HepG2 (cell line): ENCODE results near the gene ASCC3. TPM values are rescaled to one million over a fixed set of nuclear protein-coding genes. Genes with fewer than 3 reads are reported as not detected.

Source experiments
- ATAC-seq: fragments of 200-7000 bp; cut with Tn5 transposase; 3 replicates; pipeline ENCODE4 v1.9.1; 2020; ENCODE audit warnings: mild to moderate bottlenecking, moderate library complexity
- BruUV-seq: library from RNA; stranded (reverse); fragments of 400-500 nt; replicated peaks from 2 replicates; lab custom pipeline; 2021; lab: Mats Ljungman, UMichigan
- CTCF ChIA-PET: fragments of 300-600 bp; formaldehyde crosslinking; extraction: SDS; loops from one replicate; lab custom pipeline; 2021; ENCODE audit warnings: low total read pairs, inconsistent platforms, low intra/inter-chr PET ratio; lab: Yijun Ruan, JAX
- POLR2A ChIA-PET: fragments of 350-600 bp; sonication (Branson Sonifier 250); formaldehyde crosslinking; loops from one replicate; lab custom pipeline; 2020; ENCODE audit warnings: antibody characterized with exemption, inconsistent platforms; lab: Yijun Ruan, JAX
- DNase-seq: peaks from one replicate; pipeline ENCODE4 v3.0.0-alpha.2; 2015; ENCODE audit warnings: low spot score
- FAIRE-seq: peaks from 3 replicates; lab custom pipeline; 2011; peaks lifted over from hg19 to GRCh38; lab: Jason Lieb, UNC
- H2AFZ ChIP-seq: one replicate; pipeline ENCODE4 v1.6.1; 2011; ENCODE audit warnings: low read length, inconsistent platforms
- H3K27ac ChIP-seq: fragments of 300-600 bp; 3 replicates; pipeline ENCODE4 v1.8.0; 2011; ENCODE audit warnings: mixed run types, mild to moderate bottlenecking, mixed read lengths, low read length, inconsistent platforms; ENCODE audit not compliant: insufficient read depth; ENCODE audit errors: extremely low read length
- H3K27me3 ChIP-seq, 2 experiments: fragments of 200-600 bp in 1 of 2; 2 replicates in 1 of 2; 3 replicates in 1 of 2; pipeline versions ENCODE4 v1.6.0 to v1.8.0; 2011; ENCODE audit warnings: low read length in 2 of 2, mild to moderate bottlenecking in 2 of 2, moderate library complexity in 2 of 2, inconsistent platforms in 1 of 2; ENCODE audit not compliant: insufficient read depth in 2 of 2, control insufficient read depth in 1 of 2
- H3K36me3 ChIP-seq, 2 experiments: fragments of 200-600 bp in 1 of 2; replicated peaks in 1 of 2; 2 replicates in 1 of 2; 3 replicates in 1 of 2; pipeline versions ENCODE4 v1.5.1 to v1.8.0; 2011; ENCODE audit warnings: low read length in 2 of 2, inconsistent platforms in 1 of 2; ENCODE audit not compliant: insufficient read depth in 2 of 2, control insufficient read depth in 1 of 2
- H3K4me1 ChIP-seq: 2 replicates; pipeline ENCODE4 v1.5.1; 2012; ENCODE audit warnings: low read length, inconsistent platforms; ENCODE audit not compliant: insufficient read depth
- H3K4me2 ChIP-seq: 2 replicates; pipeline ENCODE4 v1.6.0; 2011; ENCODE audit warnings: low read depth, low read length, inconsistent platforms
- H3K4me3 ChIP-seq, 3 experiments: fragments of 200-600 bp in 1 of 3; sonication (generic), shearing (Covaris generic) in 1 of 3; replicated peaks in 1 of 3; 2 replicates each; pipeline ENCODE4 v1.5.1; 2011 to 2016; ENCODE audit warnings: low read length in 3 of 3, inconsistent platforms in 2 of 3, low read depth in 2 of 3, mild to moderate bottlenecking in 2 of 3, control low read depth in 1 of 3, mixed read lengths in 1 of 3; ENCODE audit not compliant: insufficient read depth in 1 of 3
- H3K79me2 ChIP-seq: one replicate; pipeline ENCODE4 v1.6.1; 2011; ENCODE audit warnings: low read length, inconsistent platforms; ENCODE audit not compliant: insufficient read depth
- H3K9ac ChIP-seq: 2 replicates; pipeline ENCODE4 v1.6.0; 2011; ENCODE audit warnings: mild to moderate bottlenecking, low read depth, low read length, inconsistent platforms; ENCODE audit not compliant: insufficient read depth
- H3K9me3 ChIP-seq: 2 replicates; pipeline ENCODE4 v1.5.1; 2012; ENCODE audit warnings: mild to moderate bottlenecking, low read length
- H4K20me1 ChIP-seq: 2 replicates; pipeline ENCODE4 v1.6.0; 2011; ENCODE audit warnings: inconsistent platforms, mild to moderate bottlenecking, low read length, moderate library complexity; ENCODE audit not compliant: insufficient read depth
- AFF4 ChIP-seq: sonication (generic); formaldehyde crosslinking; IDR thresholded peaks from 2 replicates; pipeline ENCODE4 v1.4.0; 2020; ENCODE audit warnings: missing genetic modification reagents
- FOXO1 ChIP-seq: sonication (generic); formaldehyde crosslinking; IDR thresholded peaks from 2 replicates; pipeline ENCODE4 v1.4.0; 2020; ENCODE audit warnings: missing genetic modification reagents
- FOXP4 ChIP-seq: sonication (generic); formaldehyde crosslinking; IDR thresholded peaks from 2 replicates; pipeline ENCODE4 v1.4.0; 2020; ENCODE audit warnings: missing genetic modification reagents
- HMGA1 ChIP-seq: sonication (generic); formaldehyde crosslinking; conservative IDR thresholded peaks from 2 replicates; pipeline ENCODE4 v1.4.0; 2020; ENCODE audit warnings: missing genetic modification reagents
- HNF1B ChIP-seq: sonication (generic); formaldehyde crosslinking; IDR thresholded peaks from 2 replicates; pipeline ENCODE4 v1.5.1; 2020; ENCODE audit warnings: mild to moderate bottlenecking, moderate library complexity, missing genetic modification reagents
- HOXA9 ChIP-seq: sonication (generic); formaldehyde crosslinking; IDR thresholded peaks from 2 replicates; pipeline ENCODE4 v1.8.1; 2022; ENCODE audit warnings: missing genetic modification reagents, mild to moderate bottlenecking, moderate library complexity, borderline replicate concordance
- ISX ChIP-seq: sonication (generic); formaldehyde crosslinking; conservative IDR thresholded peaks from 2 replicates; pipeline ENCODE4 v1.5.0; 2020; ENCODE audit warnings: missing genetic modification reagents
- KAT7 ChIP-seq: IDR thresholded peaks from 2 replicates; pipeline ENCODE4 v1.6.1; 2018; ENCODE audit warnings: borderline replicate concordance, missing compliant biosample characterization
- NR2F2 ChIP-seq: IDR thresholded peaks from 2 replicates; pipeline ENCODE4 v1.6.1; 2012; ENCODE audit warnings: low read depth, inconsistent platforms, borderline replicate concordance
- POGZ ChIP-seq: sonication (generic); formaldehyde crosslinking; IDR thresholded peaks from 2 replicates; pipeline ENCODE4 v1.4.0; 2020; ENCODE audit warnings: mild to moderate bottlenecking, missing genetic modification reagents
- ZFY ChIP-seq: sonication (generic); formaldehyde crosslinking; IDR thresholded peaks from 2 replicates; pipeline ENCODE4 v1.4.0; 2020; ENCODE audit warnings: missing genetic modification reagents
- ZNF207 ChIP-seq: fragments of 450-650 bp; IDR thresholded peaks from 2 replicates; pipeline ENCODE4 v1.6.1; 2016; ENCODE audit warnings: antibody characterized with exemption, borderline replicate concordance
- ZNF510 ChIP-seq: sonication (generic); formaldehyde crosslinking; IDR thresholded peaks from 2 replicates; pipeline ENCODE4 v1.4.0; 2020; ENCODE audit warnings: low read depth, mild to moderate bottlenecking, missing genetic modification reagents
- ZNF549 ChIP-seq: sonication (generic); formaldehyde crosslinking; IDR thresholded peaks from 2 replicates; pipeline ENCODE4 v1.5.0; 2020; ENCODE audit warnings: missing genetic modification reagents
- ZNF569 ChIP-seq: sonication (generic); formaldehyde crosslinking; IDR thresholded peaks from 2 replicates; pipeline ENCODE4 v1.5.0; 2020; ENCODE audit warnings: mild to moderate bottlenecking, missing genetic modification reagents, moderate library complexity, borderline replicate concordance
- ZNF792 ChIP-seq: IDR thresholded peaks from 2 replicates; pipeline ENCODE4 v1.6.1; 2016
- ZNF839 ChIP-seq: sonication (generic); formaldehyde crosslinking; IDR thresholded peaks from 2 replicates; pipeline ENCODE4 v1.4.0; 2020; ENCODE audit warnings: missing genetic modification reagents, mild to moderate bottlenecking, borderline replicate concordance
- WGBS: methylation state at CpG from one replicate; pipeline ENCODE4 v1.1.6; 2017; ENCODE audit warnings: low lambda C conversion rate; 5-methylcytosine and 5-hydroxymethylcytosine counted together
- in situ Hi-C: cut with HindIII; loops from 2 replicates; pipeline ENCODE4 v1.10.0; 2017; ENCODE audit warnings: low pct_unique_long_range_greater_than_20kb; ENCODE audit not compliant: extremely low pct_ligation_motif_present
- intact Hi-C: fragments of 100-400 bp; cut with micrococcal nuclease; formaldehyde crosslinking; loops from one replicate; pipeline ENCODE4 v1.10.0; 2022; ENCODE audit not compliant: unreplicated experiment
- polyA plus RNA-seq, 8 experiments: library from polyadenylated mRNA; depleted of rRNA in 3 of 8; stranded (reverse) in 7 of 8; unstranded in 1 of 8; fragments of >200 nt; fragmentation: Illumina TruSeq in 4 of 8; extraction: Trizol in 4 of 8; gene quantifications; 2 replicates each; pipeline versions ENCODE4 v1.2.1 to v1.2.3, GENCODE V29; 2011 to 2016; ENCODE audit warnings: low read depth in 4 of 8, missing spikeins in 1 of 8, mixed read lengths in 1 of 8; ENCODE audit not compliant: insufficient read depth in 1 of 8
- total RNA-seq, 5 experiments: library from RNA; depleted of rRNA; stranded (reverse); fragments of >200 nt; fragmentation: Illumina TruSeq; extraction: Trizol; gene quantifications; 2 replicates each; pipeline ENCODE4 v1.2.3, GENCODE V29; 2016; ENCODE audit warnings: low read depth in 1 of 5

Gene ASCC3
- total and polyA plus RNA-seq, 2 of the 13 experiments (the other 11 are each of a cell fraction or from before 2014, with no cell fraction given) = 23.1 to 55.7 TPM

- in situ Hi-C loops (no loop called here), intact Hi-C loops (no loop called here)
- no peak overlapping the region for H3K4me3 ChIP-seq
- H3K4me2 ChIP-seq = no peak overlapping the region
- TF ChIP-seq ZNF569 (CRISPR knock-in tag) (no peak), KAT7 (CRISPR knock-in tag) (no peak), HMGA1 (CRISPR knock-in tag) (no peak), ZNF549 (CRISPR knock-in tag) (no peak), FOXO1 (CRISPR knock-in tag) (no peak), ISX (CRISPR knock-in tag) (no peak), FOXP4 (no peak), AFF4 (CRISPR knock-in tag) (no peak), POGZ (CRISPR knock-in tag) (no peak), ZNF207 (no peak), HNF1B (no peak), ZNF839 (CRISPR knock-in tag) (no peak), ZNF792 (CRISPR knock-in tag) (no peak), ZFY (CRISPR knock-in tag) (no peak), ZNF510 (CRISPR knock-in tag) (no peak), HOXA9 (CRISPR knock-in tag) (no peak), NR2F2 (no peak)
- H3K36me3 ChIP-seq = peaks cover 0 to 4% of the 10 kb centered on the region in 2 experiments; a peak in 3 of 5 replicates
- no peaks in the 10 kb centered on the region for H3K9me3 ChIP-seq
- WGBS = 90% methylated on average over 2 of the region's 2 CpGs
- no peak for DNase-seq
- POLR2A ChIA-PET = no interaction called here
- H3K79me2 ChIP-seq = no peaks in the 10 kb centered on the region
- FAIRE-seq = no peak
- no peaks in the 10 kb centered on the region for H4K20me1 ChIP-seq
- no peak overlapping the region for H2AFZ ChIP-seq
- H3K27ac ChIP-seq = no peak overlapping the region
- no peak for ATAC-seq
- BruUV-seq = no TSS peak
- H3K4me1 ChIP-seq = no peaks in the 10 kb centered on the region
- CTCF ChIA-PET = no interaction called here
- H3K27me3 ChIP-seq = no peaks in the 10 kb centered on the region
- no peak overlapping the region for H3K9ac ChIP-seq
Measured at GRCh38 chr6:100850174-100850573, 31.0 kb downstream of the ASCC3 start.
